ENCODE measurements around the gene LNX1.
"Not testable (repeated sequence)": the region's sequence is repeated elsewhere in the genome, so short reads cannot be mapped to it uniquely, and the experiment has no call there.

- TF ChIP-seq ZNF274 (IDR thresholded peaks at IDR 0.05; ENCODE audit: low read depth, low read length); YY1 (IDR thresholded peaks at IDR 0.05; ENCODE audit: insufficient read depth, insufficient read length): not testable (repeated sequence)
Observed at GRCh38 chr4:53409479-53409878, 181.8 kb downstream of the LNX1 start.
